NCI-H1092 (cell line): ENCODE results near the gene DBF4B.
"Not testable (repeated sequence)": the region's sequence is repeated elsewhere in the genome, so short reads cannot be mapped to it uniquely, and the experiment has no call there.

ENCODE experiments used
- DNase-seq: peaks from one replicate; lab custom pipeline; 2025; lab: John Stamatoyannopoulos, UW

The DBF4B gene

GRCh38 chr17:44733753-44734152, 25.3 kb downstream of the DBF4B start:
- DNase-seq: no peak

GRCh38 chr17:44734272-44734671, 25.8 kb downstream of the DBF4B start:
- no peak for DNase-seq

- DNase-seq: no peak
These were observed 28.2 kb downstream of the DBF4B start for GRCh38 chr17:44736551-44737240.

- DNase-seq: no peak
These were observed 29.9 kb downstream of the DBF4B start for GRCh38 chr17:44738214-44738906.

GRCh38 chr17:44741316-44741715, 32.9 kb downstream of the DBF4B start:
- DNase-seq: no peak

GRCh38 chr17:44745301-44745700, 36.8 kb downstream of the DBF4B start:
- no peak for DNase-seq

GRCh38 chr17:44745738-44746137, 37.3 kb downstream of the DBF4B start:
- not testable (repeated sequence) for DNase-seq

GRCh38 chr17:44747566-44747965, 39.1 kb downstream of the DBF4B start:
- DNase-seq: no peak

- DNase-seq: no peak
These were observed 40.9 kb downstream of the DBF4B start for GRCh38 chr17:44749076-44749979.

GRCh38 chr17:44749980-44750318, 41.5 kb downstream of the DBF4B start:
- no peak for DNase-seq

- no peak for DNase-seq
These were observed 42.9 kb downstream of the DBF4B start for GRCh38 chr17:44751331-44751730.

- no peak for DNase-seq
These were observed 43.3 kb downstream of the DBF4B start for GRCh38 chr17:44751806-44752205.

GRCh38 chr17:44752953-44753861, 44.7 kb downstream of the DBF4B start:
- DNase-seq: no peak

- DNase-seq: no peak
These were observed 45.8 kb downstream of the DBF4B start for GRCh38 chr17:44754276-44754675.

- DNase-seq: not testable (repeated sequence)
These were observed 46.7 kb downstream of the DBF4B start for GRCh38 chr17:44755180-44755579.

- no peak for DNase-seq
These were observed 48.8 kb downstream of the DBF4B start for GRCh38 chr17:44757045-44757917.

- no peak for DNase-seq
These were observed 49.5 kb downstream of the DBF4B start for GRCh38 chr17:44757918-44758413.

- no peak for DNase-seq
These were observed 50.1 kb downstream of the DBF4B start, which contains the start of gene ADAM11 for GRCh38 chr17:44758414-44759085. ADAM11 (plus strand) TSS chr17:44758988; CDS start chr17:44759200, 212 bp downstream.

- DNase-seq: no peak
These were observed 50.8 kb downstream of the DBF4B start for GRCh38 chr17:44759086-44759915.
